ENCODE results near the gene CTTNBP2. TPM values are rescaled to one million over a fixed set of nuclear protein-coding genes. Genes with fewer than 3 reads are reported as not detected.

Gene CTTNBP2
- polyA plus RNA-seq, 3 donors: 28.9 to 36.0 (median 32.1) TPM

DNA sequence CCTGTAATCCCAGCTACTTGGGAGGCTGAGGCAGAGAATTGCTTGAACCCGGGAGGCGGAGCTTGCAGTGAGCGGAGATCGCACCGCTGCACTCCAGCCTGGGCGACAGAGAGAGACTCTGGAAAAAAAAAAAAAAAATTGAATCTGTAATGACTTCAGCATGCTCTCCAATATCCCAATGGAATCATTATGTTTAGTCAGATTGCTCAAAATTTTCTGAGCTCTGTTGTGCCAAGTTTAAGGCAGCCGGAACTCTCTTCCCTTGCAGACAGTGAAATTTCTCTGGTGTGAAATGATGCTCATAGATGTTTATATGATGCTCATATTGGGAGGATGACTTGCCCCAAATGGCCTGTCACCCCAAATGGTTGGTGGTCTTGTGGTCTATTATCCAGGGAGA, 180.9 kb downstream of the CTTNBP2 start:
- no peak for DNase-seq

DNA sequence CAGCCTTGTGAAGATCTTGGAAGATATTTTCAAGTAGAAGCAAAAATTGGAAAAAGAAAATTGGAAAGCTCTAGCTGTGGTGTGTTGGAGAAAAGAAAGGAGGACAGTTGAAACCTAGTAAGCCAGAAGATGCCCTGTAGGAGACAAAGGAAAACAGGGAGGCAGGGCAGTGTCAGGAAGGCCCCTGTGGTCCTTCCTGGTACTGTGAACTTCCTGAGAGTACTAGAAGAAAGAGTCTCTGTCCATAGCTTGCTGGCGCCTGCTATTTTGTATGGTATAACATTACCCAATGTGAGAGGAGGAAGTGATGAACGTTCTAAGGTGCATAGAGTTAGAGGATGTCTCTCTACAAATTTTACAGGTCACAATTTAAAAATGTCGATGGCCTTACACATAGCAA, 183.1 kb downstream of the CTTNBP2 start:
- no peak for DNase-seq

DNA sequence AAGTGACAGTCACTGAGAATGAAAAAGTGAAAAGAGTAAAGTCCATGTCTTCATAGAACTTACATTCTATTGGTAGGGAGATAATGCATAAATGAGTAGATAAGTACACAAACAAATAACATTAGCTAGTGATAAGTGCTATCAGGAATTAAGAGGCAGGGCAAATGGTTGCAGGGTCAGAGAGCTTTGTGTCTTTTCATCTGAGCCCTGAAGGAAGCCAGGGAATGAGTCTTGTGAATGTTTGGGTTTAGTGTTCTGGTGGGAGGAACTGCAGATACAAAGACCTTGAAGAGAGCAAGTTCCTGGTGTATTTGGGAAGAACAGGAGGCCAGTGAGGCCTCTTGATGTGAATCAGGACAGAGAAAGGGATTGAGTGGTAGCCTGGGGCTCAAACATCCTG, 183.8 kb downstream of the CTTNBP2 start:
- DNase-seq: no peak

DNA sequence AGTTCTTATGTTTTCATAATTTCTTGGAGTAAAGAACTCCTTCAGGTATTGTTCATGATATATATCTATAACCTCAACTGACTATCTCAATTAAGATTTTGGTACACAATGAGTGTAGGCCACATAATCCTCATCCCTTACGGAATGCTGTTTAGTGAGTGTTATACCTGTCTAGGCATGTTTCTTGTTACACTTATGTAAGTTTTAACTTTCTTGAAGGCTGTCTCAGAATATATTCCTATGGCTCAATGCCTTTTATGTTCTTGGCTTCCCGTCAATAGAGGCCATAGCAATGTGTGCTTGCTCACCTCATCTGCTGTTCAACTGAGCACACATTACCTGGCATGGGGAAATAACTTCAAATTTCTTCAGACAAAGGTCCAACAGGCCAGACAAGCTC, 185.1 kb downstream of the CTTNBP2 start:
- peak; percentile 11 for DNase-seq

DNA sequence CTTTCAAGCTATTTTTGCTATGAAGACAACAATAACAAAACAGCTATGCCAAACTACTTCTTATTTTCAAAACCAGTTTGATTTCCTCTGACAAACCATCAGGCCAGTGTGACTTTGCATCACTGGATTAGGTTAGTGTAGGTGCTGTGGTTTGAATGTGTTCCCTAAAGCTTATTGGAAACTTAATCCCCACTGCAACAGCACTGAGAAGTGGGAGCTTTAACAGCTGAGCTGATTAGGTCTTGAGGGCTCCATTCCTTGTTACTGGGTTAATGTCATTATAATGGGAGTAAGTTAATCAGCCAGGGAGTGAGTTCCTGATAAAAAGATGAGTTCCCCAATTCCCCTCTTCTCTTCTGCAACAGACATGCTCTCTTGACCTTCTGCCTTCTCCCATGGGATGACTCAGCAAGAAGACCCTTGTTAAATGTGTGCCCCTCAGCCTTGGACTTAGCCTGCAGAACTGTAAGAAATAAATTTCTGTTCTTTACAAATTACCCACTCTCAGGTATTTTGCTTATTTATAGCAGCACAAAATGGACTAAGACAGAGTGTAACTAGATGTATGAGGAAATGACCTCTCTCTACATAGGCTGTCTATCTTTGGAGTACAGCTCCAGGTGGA, 186.8 kb downstream of the CTTNBP2 start:
- DNase-seq: no peak

DNA sequence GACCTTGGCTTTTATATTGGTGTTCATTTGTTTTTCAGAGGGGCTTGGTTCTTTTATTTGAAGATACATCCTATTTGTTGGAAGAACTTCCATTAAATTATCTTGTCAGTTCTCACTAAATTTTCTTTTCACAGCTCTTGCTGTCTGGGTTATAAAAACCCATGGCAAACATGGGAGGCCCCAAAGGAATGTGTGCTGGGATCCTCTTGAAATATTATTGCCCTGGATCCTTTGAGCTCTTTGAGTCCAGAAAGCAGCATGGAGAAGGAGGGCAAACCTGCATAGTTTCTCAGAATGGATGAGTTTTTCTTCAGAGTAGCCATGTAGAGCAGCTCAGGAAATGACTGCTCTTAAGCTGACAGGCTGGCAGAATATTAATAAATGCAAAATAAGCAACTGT, 187.4 kb downstream of the CTTNBP2 start:
- no peak for DNase-seq

DNA sequence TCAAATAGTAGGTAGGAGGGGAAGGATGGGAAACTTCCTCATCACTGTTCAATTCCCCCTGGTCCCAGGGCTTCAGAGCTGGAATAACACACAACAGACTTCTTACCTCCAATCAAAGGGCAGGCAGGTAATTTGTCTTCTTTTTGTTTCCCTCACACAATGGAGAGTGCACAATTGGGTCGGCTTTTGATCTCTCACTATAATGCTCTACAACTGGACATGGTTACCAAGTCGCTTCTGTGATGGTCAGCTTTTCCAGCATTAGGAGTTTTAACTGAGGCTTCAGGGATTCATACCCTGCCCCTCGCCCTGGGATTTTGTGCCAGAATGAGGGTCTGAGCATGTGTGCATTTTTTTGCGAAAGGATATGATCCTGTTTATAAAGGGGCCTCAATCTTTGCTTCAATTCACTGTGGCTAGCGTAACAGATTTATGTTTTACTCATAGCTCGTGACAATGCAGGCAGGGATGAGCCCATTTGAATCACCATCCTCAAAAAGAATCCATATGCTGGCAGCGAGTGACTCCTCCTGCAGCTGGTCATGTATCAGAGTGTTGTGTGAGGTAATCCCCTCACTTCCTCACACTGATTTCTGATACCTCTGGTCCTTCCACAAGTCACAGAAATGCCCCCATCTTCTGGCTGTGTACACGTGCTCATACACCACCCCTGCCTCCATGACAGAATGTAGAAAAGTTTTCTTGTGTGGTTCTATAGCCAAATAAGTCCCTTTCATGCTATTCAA, 189.6 kb downstream of the CTTNBP2 start:
- DNase-seq: no peak

DNA sequence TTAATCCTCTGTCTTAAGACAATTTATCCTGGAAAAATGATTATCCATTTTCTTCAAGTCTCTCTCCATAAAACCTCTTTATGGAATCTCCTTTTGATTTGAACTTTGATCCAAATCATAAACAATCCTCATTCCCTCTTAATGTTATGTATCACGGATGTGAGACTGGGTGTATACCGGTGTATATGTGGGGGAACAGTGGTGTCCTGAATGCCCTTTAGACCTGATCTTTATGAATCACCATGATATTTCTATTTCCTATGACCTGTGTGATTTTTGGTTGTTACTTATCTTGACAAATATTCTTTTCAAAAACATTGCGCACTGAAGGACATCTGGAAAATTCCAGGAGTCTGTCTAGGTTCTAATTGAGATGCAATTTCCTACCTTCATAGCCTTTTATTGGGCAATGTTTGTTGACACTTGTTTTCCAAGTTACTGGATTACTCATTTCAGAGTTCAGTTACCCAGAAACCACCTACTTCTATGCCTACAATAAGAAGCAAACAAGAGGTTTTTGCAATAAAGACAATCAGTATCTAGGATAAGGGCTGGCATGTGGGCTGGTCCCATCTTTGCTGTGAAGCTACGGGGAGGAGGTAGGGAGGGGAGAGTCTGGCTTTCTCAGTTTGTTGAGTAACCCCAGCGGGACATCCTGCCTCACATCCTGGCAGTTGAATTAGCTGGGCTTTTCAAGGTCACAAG, 190.4 kb downstream of the CTTNBP2 start:
- no peak for DNase-seq

DNA sequence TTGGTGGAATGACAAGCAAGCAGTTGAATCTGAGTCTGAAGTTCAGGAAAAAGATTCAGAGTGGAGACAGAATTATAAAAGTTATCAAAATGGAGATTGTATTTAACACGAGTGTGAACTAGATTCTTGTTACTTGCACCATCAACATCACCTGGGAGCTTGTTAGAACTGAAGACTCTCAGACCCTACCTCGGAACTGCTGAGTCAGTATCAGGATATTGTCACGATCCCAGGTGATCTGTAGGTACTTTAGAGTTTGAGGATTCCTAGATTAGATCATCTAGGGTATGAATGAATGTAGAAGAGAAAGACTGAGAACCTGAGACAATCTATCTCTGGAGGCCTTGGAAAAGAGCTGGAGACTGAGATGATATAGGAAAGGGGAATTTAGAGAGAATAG, 194.1 kb downstream of the CTTNBP2 start:
- no peak for DNase-seq

DNA sequence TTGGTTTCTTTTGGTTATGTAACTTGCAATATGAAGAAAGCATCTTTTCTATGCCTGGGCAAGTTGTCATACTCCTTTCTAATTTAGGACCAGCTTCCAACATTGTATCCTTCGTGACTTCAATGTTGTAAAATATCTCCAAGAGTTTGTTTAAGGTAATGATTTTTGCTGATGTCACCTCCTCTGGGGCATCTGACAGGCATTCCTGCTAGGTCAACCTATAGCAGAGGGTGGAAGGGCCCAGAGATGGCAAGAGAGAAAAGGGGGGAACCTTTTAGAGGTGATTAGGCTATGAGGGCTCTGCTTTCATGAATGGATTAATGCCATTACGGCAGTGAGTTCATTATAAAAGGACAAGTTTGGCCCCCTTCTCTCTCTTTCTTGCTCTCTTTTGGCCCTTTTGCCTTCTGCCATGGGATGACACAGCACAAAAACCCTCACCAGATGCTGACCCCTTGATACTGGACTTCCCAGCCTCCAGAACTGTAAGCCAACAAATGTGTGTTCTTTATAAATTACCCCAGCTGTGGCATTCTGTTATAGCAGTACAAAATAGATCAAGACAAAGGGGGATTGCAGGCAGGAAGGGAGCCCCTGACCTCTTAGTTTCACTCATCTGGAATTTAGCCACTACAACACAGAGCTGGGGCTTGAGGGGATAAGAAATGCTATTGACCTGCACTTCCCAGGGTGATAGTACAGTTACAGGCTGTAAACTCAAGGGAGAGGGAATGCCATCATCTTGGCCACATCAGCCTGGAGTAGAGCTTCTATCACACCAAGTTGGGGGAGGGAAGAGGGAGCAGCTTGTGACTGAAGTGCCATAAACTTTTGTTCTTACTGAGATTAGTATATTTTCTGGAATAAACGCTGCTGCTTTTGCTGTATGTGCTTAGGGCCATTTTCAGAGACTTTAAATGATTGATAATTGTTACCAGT, 197.5 kb downstream of the CTTNBP2 start:
- no peak for DNase-seq

DNA sequence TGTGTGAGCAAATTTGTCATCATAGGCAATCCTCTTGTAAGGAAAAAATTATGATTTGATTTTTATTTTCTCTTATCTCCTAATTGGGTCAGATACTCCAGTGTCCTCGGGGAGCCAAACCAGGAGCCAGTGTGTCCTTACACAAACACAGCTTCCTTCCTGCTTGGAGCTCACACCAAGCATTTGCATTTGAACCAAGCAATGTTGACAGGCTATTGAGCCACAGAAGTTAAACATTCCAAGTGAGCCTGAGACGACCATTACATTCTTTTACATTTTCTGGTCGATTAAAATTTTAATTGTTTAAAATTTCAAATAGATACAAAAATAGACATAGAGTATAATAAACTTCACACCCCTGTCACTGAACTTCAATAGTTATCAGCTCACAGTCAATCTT, 198.6 kb downstream of the CTTNBP2 start:
- no peak for DNase-seq

DNA sequence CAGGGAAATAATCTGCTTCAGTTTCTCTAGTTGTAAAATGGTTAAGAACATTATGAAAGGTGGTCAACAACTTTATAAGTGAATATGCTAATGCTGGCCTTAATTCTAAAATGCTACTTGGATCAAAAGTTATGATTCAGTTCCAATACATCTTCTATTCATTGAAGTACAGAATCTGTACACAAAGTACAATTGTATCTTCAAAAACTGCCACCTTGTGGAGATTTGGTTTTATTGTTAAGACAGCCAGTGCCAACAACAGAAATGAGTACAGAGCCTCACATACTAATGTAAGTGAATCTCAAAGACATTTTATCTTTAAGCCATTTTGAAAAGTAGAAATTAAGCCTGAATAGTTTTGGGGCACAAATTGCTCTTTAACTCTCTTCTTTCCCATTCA, 199.4 kb downstream of the CTTNBP2 start:
- DNase-seq: peak; percentile 15

DNA sequence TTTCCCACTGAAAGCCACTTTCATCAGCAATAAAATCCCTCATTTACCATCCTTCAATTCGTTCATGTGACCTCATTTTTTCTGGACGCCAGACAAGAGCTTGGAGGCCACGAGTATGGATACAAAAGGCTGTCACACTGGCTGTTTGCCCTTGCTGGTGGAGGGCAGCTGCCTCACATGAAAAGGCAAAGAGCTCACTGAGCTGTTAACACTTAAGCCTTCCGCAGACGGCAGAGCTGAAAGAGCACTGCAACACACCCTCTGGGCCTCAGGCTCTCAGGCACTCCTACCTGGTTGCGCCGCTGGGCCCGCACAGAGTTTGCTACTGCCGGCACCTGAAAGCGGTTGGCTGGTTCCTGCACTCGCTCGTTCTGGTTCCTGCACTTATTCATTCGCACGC, 199.9 kb downstream of the CTTNBP2 start:
- peak; percentile 23 for DNase-seq

DNA sequence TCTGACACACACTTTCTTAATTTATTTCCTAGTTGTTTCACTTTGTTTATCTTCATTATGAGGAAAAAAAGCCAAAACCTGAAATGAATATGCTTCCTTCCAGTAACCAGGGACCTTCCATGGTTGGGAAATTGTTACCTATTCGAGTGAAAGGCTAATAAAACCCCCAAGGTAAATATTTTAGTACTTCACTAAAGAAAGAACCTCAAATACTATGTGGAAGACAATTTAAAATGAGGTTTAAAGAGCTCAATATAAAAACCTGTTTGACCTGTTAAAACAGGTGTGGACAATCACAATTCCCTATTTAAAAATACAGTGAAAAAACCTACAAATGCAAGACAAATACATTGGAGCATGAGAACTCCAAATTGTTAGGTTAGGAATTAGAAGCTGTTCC, 200.8 kb downstream of the CTTNBP2 start:
- no peak for DNase-seq

DNA sequence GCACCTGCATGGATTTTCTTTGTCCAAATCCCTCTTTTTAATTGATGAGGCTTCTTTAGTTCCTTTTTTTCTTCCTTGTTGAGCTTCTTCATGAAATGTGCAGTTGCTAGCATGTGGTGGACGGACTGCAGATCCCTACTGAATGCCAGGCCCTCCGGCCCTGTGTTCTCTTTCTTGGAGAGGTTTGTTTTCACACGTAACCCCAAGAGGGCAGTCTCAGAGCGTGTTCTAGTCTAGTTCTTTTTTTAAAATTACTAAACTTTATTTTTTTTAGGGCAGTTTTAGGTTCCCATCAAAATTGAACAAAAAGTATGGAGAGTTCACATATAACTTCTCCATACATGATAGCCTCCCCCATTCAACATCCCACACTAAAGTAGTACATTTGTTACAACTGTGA, 203.4 kb downstream of the CTTNBP2 start:
- DNase-seq: no peak

DNA sequence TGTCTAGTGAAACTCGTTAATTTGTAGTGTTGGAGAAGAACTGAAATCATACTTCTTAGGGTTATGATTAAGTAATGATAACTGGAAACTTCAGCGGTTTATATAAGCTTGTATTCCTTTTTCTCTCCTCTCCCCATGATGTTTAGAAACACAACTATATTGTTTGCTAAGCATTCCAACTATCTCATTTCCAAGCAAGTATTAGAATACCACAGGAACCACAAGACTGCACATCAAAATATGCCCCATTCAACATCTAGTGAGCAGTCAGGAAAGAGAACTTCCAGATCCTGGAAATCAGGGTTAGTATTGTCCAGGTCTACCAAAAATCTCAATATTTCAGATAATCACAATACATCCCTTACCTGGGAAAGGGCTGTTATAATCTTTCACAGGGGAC, 205.8 kb downstream of the CTTNBP2 start:
- no peak for DNase-seq

DNA sequence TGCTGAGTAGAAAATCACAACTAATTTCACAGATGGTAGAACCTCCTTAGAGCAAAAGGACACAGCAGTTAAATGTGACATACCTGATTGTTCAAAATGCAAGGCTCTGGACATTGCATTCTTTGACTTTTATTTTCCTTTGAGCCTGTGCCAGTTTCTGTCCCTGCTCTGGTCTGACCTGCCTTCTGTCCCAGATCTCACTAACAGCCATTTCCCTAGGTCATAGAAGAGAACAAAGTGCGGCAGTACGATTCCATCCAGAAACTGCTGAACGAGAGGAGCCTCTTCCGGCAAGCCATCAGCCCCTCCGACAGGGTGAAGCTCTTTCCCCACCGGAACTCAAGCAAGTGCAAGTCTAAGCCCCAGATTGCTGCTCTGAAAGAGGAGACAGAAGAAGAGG, 206.6 kb downstream of the CTTNBP2 start:
- no peak for DNase-seq

DNA sequence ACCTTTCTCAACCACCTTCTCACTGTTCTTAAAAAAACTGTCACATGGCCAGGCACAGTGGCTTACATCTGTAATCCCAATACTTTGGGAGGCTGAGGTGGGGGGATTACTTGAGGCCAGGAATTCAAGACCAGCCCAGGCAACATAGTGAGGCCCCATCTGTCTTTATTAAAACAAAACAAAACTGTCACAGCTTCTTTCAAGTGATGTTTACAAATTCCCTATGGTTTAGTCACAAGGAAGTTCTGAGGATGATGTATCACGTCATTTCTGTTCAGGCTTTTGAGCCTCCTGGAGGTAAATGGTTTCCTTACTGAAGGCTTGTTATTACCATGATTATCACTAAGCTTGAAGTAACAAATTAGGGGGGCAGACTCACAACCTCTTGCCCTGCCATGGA, 207.2 kb downstream of the CTTNBP2 start:
- DNase-seq: no peak

DNA sequence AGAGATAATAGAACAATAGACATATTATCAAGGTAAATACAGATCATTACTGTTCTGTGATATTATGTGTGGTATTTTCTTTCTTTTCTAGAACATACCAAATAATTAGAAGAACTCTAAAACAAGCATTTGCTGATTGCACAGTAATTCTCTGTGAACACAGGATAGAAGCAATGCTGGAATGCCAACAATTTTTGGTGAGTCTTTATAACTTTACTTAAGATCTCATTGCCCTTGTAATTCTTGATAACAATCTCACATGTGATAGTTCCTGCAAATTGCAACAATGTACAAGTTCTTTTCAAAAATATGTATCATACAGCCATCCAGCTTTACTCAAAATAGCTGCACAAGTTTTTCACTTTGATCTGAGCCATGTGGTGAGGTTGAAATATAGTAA, 207.9 kb downstream of the CTTNBP2 start:
- DNase-seq: no peak

DNA sequence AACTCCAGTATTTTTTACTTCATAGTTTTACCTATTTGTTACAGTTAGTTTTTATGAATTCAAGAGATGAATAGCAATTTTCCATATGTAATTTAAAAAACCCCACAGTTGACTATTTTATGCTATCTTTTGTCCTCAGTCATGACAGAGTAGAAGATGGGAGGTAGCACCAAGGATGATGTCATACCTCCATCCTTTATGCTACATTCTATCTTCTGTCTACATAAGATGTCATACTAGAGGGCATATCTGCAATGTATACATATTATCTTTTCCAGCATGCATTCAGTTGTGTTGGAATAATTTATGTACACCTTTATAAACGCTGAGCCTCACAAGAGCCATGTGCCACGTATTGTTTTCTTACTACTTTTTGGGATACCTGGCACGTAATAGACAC, 209.2 kb downstream of the CTTNBP2 start:
- DNase-seq: no peak

DNA sequence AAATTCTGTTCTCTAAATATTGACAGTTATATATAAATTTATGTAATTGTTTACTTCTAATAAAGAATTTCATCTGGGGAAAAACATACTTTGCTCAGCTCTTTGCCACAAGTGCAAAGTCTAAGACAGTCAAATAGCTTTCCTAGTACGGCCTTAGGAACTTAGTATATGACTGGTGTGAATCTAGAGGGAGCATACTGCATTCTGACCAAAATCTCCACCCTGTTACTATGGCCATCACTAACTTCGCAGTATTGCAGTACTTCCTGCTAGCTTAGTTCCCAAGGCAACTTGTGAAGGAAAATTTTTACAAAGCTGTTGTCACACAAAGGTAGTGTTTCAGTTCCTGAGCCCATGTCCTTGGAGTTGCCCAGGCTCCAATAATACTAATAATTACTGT, 211.9 kb downstream of the CTTNBP2 start:
- DNase-seq: no peak
